Right ventricle myocardium inferior (tissue), 1 donor: ENCODE measurements around the gene PRDM2. TPM values are rescaled to one million over a fixed set of nuclear protein-coding genes. Genes with fewer than 3 reads are reported as not detected.

ENCODE experiments used
- ATAC-seq: fragments of 200-7000 bp; cut with Tn5 transposase; one replicate; pipeline ENCODE4 v1.9.1; 2020; ENCODE audit warnings: mild to moderate bottlenecking, moderate library complexity
- DNase-seq: peaks from one replicate; pipeline ENCODE4 v3.0.0; 2021; ENCODE audit errors: missing footprints
- intact Hi-C: fragments of 100-400 bp; cut with DNase I; formaldehyde crosslinking; loops from one replicate; pipeline ENCODE4 v1.11.0; 2022
- total RNA-seq: library from RNA; stranded (reverse); fragmentation: NEBNext Ultra II Directional; extraction: Animal tissue kit (Norgen Biotek cat#: 25700); gene quantifications from one replicate; pipeline ENCODE4 v1.2.1, GENCODE V29; 2021
- donor health status: DM: no; HTN: yes; CAD: no; lungs with severe emphysema.

PRDM2 gene
- total RNA-seq, 1 donor from 2014 or later: 33.7 TPM

- no peak for DNase-seq
- intact Hi-C loops: no loop called here
- no peak for ATAC-seq
Observed at GRCh38 chr1:13756557-13757315, 56.7 kb downstream of the PRDM2 start.

DNA sequence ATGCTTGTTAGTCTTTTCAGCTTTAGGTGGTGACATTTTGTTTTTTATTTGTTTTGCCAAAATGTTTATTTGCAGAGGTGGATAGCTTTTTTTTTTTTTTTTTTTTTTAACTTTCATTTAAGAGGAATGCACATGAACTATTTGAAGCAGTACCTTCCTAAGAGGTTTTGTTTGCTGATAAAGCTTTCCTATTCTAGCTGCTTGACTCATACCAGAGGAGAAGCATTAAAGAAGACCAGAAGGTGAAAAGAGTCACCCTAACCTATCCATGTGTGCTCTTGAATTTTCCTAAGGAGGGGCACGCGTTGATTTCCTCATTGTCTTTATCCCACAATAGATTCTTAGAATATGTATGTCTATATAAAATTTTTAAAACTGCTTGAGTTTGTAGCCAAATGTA is 57.7 kb downstream of the PRDM2 start:
- no peak for DNase-seq
- ATAC-seq: no peak
- intact Hi-C loops: no loop called here

DNA sequence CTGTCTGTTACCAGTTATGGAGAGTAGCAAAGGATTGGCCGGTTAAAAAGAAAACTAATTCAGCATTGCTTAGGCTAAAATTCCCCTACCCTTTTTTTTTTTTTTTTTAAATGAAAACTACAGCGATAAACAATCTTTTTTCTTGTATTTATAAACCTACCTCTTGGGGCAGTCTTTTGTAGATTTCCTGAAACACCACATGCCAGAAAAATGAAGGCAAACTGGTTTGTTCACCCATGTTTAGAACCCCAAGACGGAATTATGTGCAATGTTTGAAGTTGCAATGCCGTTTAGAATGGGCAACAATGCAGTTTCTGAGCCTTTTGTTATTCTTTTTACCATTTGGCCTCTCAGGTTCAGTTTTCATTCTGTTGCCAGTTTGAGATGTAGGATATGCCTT is 59.1 kb downstream of the PRDM2 start:
- ATAC-seq (no peak), DNase-seq (no peak)
- intact Hi-C loops: no loop called here

DNA sequence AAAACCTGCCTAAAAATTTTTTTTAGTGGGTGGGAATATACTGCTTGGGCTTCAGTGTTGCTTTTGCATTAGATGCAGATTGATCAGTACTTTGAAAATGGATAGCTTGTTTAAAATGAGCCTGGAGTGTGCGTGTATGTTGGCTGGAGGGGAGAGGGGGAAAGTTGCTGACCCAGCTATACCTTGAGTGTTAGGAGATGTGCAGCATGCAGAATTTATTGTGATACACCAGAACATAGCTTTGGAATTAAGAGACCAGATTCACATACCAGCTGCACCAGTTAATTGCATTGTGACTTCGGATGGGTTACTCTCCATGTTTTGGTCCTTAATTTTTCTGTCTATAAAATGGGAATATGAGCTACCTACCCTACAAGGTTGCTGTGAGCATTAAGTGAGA is 60.4 kb downstream of the PRDM2 start:
- intact Hi-C loops: no loop called here
- no peak for DNase-seq
- ATAC-seq: no peak

DNA sequence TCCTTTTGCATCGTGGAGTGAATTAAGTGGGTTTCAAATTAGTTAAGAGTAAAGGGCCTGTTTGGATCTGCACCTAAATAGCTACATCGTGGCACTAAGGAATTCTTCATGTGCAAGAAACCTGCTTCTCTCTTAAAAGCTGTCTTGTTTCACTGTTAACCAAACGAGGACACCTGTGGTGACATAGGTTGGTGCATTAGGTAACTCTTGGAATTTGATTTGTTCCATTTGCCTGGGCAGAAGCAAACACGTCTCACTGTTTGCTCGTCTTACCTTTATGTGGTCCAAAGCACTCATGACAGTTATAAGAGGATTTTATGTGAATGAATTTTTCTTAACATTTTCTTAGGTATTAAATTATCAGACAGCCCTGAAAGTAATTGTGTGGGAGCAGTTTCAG is 60.9 kb downstream of the PRDM2 start:
- DNase-seq (no peak), ATAC-seq (no peak)
- intact Hi-C loops: no loop called here

DNA sequence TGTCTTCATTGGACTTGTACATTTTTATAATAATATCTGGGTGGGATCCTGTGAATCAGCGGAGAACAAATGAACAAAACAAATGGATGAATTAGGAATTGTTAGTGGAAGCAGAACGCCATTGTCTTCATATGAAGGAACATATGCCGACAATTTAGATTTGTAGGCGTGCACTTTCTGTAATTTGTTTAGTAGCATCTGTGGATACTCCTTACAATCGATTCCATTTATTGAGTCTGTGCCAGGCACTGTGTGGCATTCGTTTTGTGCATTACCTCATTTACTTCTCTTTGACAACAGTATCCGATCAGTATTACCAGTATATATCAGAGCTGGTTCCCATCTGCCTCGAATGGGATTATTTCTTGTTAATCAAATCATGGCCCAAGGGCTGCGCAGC is 61.9 kb downstream of the PRDM2 start:
- intact Hi-C loops: no loop called here
- no peak for DNase-seq
- ATAC-seq: no peak

- DNase-seq (no peak), ATAC-seq (no peak)
- intact Hi-C loops: no loop called here
Observed at GRCh38 chr1:13762642-13763041, 62.7 kb downstream of the PRDM2 start.

GRCh38 chr1:13763222-13763621 is 63.2 kb downstream of the PRDM2 start:
- DNase-seq: no peak
- intact Hi-C loops: no loop called here
- no peak for ATAC-seq

- DNase-seq: no peak
- ATAC-seq: no peak
- intact Hi-C loops: no loop called here
Observed at GRCh38 chr1:13763991-13764390, 64.0 kb downstream of the PRDM2 start.

- no peak for DNase-seq
- ATAC-seq: no peak
Observed at GRCh38 chr1:13764588-13765332, 64.8 kb downstream of the PRDM2 start.

DNA sequence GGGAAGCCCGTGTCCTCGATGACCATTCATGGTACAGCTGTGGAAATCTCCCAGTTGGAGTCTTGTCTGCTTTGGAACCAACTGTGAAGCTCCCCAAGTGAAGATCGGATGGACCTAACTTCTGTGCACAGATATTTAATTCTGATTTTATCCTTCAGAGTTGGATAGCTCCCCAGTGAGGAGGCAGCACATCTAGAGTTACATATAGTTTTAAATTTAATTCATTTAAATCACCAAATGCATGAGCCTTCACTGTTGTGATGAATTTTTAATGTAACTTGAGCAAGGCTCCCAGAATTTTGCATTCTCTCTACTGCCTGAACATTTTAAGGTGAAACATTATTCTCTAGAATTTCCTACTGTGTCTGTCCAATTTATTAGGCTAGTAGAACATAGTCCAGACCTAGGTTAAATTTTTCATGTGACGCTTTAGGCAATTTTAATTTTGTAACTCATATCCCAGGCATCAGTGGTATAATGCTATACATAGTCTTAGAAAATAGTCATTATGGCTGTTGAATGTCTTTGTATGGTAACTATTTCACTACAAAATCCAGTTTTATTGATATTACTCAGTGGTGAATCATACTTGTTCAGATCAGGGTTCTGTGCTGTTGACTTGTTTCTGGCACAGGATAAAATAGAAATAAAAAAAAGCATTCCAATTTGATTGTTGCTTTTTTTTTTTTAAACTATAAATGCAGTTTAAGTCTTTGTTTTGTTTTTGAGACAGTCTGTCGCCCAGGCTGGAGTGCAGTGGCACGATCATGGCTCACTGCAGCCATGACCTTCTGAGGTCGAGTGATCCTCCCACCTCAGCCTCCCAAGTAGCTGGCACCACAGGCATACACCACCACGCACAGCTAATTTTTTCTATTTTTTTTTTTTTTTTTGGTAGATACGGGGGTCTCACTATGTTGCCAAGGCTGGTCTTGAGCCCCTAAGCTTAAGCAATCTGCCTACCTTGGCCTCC is 66.9 kb downstream of the PRDM2 start:
- ATAC-seq (no peak), DNase-seq (no peak)
- intact Hi-C loops: no loop called here

More at GRCh38 chr1:13764588-13765332, 64.8 kb downstream of the PRDM2 start:
- intact Hi-C loops: no loop called here

DNA sequence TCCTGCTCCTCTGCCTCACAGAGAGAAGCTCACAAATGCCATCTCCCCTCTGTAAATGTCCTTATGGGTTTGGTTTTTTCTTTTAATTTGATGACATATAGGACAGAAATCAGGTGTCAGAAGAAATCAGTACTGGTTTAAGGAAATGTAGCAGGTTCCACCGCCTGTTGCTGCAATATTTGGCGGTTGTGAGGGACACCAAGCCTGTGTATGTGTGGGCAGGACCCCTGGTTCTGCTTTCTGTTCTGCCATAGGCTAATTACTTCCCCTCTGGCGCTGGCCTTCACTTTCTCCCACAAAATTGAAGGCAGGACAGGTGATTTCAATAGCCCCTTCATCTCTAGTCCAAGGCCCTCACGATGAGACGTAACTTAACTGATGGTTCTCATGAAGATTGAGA is 69.2 kb downstream of the PRDM2 start:
- ATAC-seq (no peak), DNase-seq (no peak)
- intact Hi-C loops: no loop called here

- intact Hi-C loops: no loop called here
- DNase-seq (no peak), ATAC-seq (no peak)
Observed at GRCh38 chr1:13769830-13770229, 69.8 kb downstream of the PRDM2 start.

DNA sequence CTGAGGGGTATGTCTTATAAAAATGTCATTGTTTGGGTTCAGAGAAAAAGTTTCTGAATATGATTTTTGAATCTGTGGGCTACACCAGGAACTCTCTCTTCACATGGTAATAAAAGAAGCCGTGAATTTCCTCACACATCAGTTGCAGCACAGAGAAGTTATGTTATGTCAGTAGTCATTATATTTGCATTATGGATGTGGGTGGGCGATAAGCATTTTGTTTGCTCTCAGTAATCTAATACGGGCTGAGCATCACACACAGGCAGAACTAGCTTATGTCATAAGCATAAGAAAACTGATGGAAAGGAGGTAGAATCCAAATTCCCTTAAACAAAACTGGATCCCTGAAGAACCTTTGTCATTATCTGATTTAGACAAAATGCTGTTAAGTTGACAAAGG is 70.8 kb downstream of the PRDM2 start:
- DNase-seq (no peak), ATAC-seq (no peak)
- intact Hi-C loops: no loop called here

- DNase-seq (no peak), ATAC-seq (no peak)
- intact Hi-C loops: no loop called here
Observed at GRCh38 chr1:13771745-13772144, 71.8 kb downstream of the PRDM2 start.

- intact Hi-C loops: no loop called here
Observed at GRCh38 chr1:13772271-13772670, 72.3 kb downstream of the PRDM2 start.

GRCh38 chr1:13774121-13774520 is 74.1 kb downstream of the PRDM2 start:
- no peak for ATAC-seq
- intact Hi-C loops: no loop called here

More at GRCh38 chr1:13772271-13772670, 72.3 kb downstream of the PRDM2 start:
- ATAC-seq (no peak), DNase-seq (no peak)

DNA sequence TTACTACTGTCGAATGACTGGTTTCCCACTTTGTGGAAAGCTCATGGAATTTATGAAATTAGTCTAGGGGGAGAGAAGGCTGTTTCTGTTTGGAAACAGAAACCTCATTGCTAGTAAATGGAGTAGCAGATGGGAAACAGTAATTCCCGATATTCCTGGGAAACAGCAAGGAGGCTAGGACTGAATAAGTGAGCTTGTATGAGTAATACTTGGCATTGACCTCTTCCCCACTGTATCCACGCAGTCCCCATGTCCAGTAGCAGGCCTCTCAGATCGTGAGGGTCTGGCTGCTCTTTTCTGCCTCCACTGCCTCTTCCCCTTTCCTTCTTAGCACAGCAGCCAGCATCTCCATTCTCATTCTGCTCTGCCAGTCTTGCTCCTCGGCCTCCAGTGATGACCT is 75.5 kb downstream of the PRDM2 start:
- intact Hi-C loops: no loop called here
- ATAC-seq (no peak), DNase-seq (no peak)

More at GRCh38 chr1:13774121-13774520, 74.1 kb downstream of the PRDM2 start:
- no peak for DNase-seq

- DNase-seq (no peak), ATAC-seq (no peak)
- intact Hi-C loops: no loop called here
Observed at GRCh38 chr1:13775916-13776315, 75.9 kb downstream of the PRDM2 start.
